Calu3 (cell line): Measurements from ENCODE around the gene IGFLR1. TPM values are rescaled to one million over a fixed set of nuclear protein-coding genes. Genes with fewer than 3 reads are reported as not detected.

Source experiments
- BruUV-seq: library from RNA; stranded (reverse); fragments of 400-500 nt; replicated peaks from 2 replicates; lab custom pipeline; 2021; lab: Mats Ljungman, UMichigan
- CTCF ChIA-PET: fragments of 300-600 bp; sonication (Branson Sonifier 250); formaldehyde crosslinking; loops from one replicate; lab custom pipeline; 2022; ENCODE audit warnings: antibody characterized with exemption; lab: Charles Lee
- DNase-seq: peaks from one replicate; pipeline ENCODE4 v3.0.0; 2022
- H3K27ac Mint-ChIP-seq: one replicate; pipeline ENCODE4 v1.8.0; 2022; ENCODE audit warnings: mixed read lengths; ENCODE audit not compliant: unreplicated experiment
- H3K27me3 Mint-ChIP-seq: one replicate; pipeline ENCODE4 v1.8.0; 2022; ENCODE audit warnings: mixed read lengths; ENCODE audit not compliant: unreplicated experiment
- H3K36me3 Mint-ChIP-seq: one replicate; pipeline ENCODE4 v1.8.0; 2022; ENCODE audit warnings: mild to moderate bottlenecking, moderate library complexity, mixed read lengths; ENCODE audit not compliant: insufficient read depth, unreplicated experiment
- H3K4me1 Mint-ChIP-seq: one replicate; pipeline ENCODE4 v1.8.0; 2022; ENCODE audit warnings: mild to moderate bottlenecking, low read depth, mixed read lengths; ENCODE audit not compliant: unreplicated experiment
- H3K4me3 Mint-ChIP-seq: one replicate; pipeline ENCODE4 v1.8.0; 2022; ENCODE audit warnings: mild to moderate bottlenecking, low read depth, moderate library complexity, mixed read lengths; ENCODE audit not compliant: unreplicated experiment
- H3K9me3 Mint-ChIP-seq: one replicate; pipeline ENCODE4 v1.8.0; 2022; ENCODE audit warnings: low read depth, mixed read lengths; ENCODE audit not compliant: unreplicated experiment
- CTCF ChIP-seq: fragments of 200-600 bp; IDR thresholded peaks from one replicate; pipeline ENCODE4 v1.8.0; 2022; ENCODE audit warnings: antibody characterized with exemption; ENCODE audit not compliant: unreplicated experiment
- intact Hi-C: fragments of 100-400 bp; cut with micrococcal nuclease; formaldehyde crosslinking; loops from one replicate; pipeline ENCODE4 v1.10.0; 2022; ENCODE audit not compliant: unreplicated experiment
- total RNA-seq: library from RNA; stranded (reverse); gene quantifications from 2 replicates; pipeline ENCODE4 v1.2.3, GENCODE V29; 2022

Gene IGFLR1
- total RNA-seq, 1 experiment from 2014 or later = 9.2 TPM

- Mint-ChIP-seq H3K27me3 (peaks cover 58% of the 10 kb centered on the region), H3K36me3 (peaks cover 22% of the 10 kb centered on the region), H3K9me3 (no peaks in the 10 kb centered on the region), H3K4me3 (no peak overlapping the region), H3K27ac (no peak overlapping the region), H3K4me1 (peaks cover 18% of the 10 kb centered on the region)
- no TSS peak for BruUV-seq
- intact Hi-C loops = no loop called here
- no peak for TF ChIP-seq CTCF
- CTCF ChIA-PET = no interaction called here
- DNase-seq = no peak
Measured at GRCh38 chr19:35712567-35713505, 29.4 kb downstream of the IGFLR1 start.

GRCh38 chr19:35710784-35711723 is 31.2 kb downstream of the IGFLR1 start:
- no peak for DNase-seq
- Mint-ChIP-seq H3K9me3 (no peaks in the 10 kb centered on the region), H3K4me3 (no peak overlapping the region), H3K27ac (no peak overlapping the region), H3K4me1 (peaks cover 11% of the 10 kb centered on the region), H3K36me3 (peaks cover 5% of the 10 kb centered on the region), H3K27me3 (peaks cover 58% of the 10 kb centered on the region)
- intact Hi-C loops = no loop called here
- CTCF ChIA-PET = interaction anchor here (0.6 to 0.8 kb wide), 2 partner anchors 18 to 19 kb away, joined by 3 to 6 read pairs; no protein-coding TSS in a partner anchor
- no TSS peak for BruUV-seq
- no peak for TF ChIP-seq CTCF

- BruUV-seq = no TSS peak
- H3K4me3 Mint-ChIP-seq = no peak overlapping the region
- CTCF ChIA-PET = interaction anchor here (0.6 to 1.1 kb wide), 2 partner anchors 10 to 122 kb away, joined by 4 read pairs; no protein-coding TSS in a partner anchor
Measured at GRCh38 chr19:35708391-35708790, 33.9 kb downstream of the IGFLR1 start.

More at GRCh38 chr19:35708391-35708790, 33.9 kb downstream of the IGFLR1 start:
- H3K4me1 Mint-ChIP-seq = no peaks in the 10 kb centered on the region
- intact Hi-C loops = no loop called here
- no peak for DNase-seq
- H3K27me3 Mint-ChIP-seq = peaks cover 44% of the 10 kb centered on the region
- TF ChIP-seq CTCF = no peak
- H3K9me3 Mint-ChIP-seq = no peaks in the 10 kb centered on the region
- no peaks in the 10 kb centered on the region for H3K36me3 Mint-ChIP-seq
- no peak overlapping the region for H3K27ac Mint-ChIP-seq
